ENCODE results near the gene KLHL9.

Gene KLHL9

DNA sequence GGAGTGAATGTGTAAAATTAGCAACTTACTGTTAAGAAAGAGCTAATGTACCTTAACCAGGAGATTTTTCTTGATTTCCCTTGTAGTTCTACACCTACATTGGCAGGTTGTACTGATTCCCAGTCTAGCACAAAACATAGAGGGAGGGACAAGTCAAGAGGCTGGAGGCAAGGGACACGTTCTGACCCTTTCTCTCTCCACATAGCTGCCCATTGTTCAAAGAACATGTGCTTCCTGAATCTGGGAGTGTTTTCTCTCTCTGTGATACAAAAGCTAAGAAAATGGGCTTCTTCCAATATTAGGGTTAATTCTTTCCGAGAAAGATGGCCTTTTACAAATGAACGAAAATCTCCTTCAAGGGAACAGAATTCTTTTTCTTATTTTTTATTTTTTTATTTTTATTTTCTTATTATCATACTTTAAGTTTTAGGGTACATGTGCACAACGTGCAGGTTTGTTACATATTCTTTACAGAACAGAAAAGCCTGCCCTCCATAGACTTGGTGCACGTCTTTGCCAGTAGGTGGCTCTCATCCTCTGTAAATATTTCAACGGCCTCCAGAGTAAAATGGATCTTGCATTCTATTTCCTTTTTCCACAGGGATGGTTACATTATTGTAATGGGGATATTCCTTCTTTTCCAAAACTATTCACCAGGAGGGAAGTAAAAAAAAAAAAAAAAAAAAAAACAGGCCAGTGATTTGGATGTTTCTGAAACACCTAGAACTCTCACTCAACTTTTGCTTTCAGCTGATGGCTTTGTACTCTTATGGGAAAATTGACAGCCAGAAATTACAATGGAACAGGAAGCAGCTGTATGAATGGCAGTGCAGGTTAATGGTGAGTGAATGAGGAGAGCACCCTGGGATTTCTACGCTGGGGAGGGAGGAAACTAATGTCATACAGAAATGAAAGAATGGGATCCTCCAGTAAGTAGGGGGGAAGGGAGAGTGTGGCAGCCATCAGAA, 17.0 kb downstream of the KLHL9 start:
- no peak for DNase-seq (ENCODE audit: low read depth)

DNA sequence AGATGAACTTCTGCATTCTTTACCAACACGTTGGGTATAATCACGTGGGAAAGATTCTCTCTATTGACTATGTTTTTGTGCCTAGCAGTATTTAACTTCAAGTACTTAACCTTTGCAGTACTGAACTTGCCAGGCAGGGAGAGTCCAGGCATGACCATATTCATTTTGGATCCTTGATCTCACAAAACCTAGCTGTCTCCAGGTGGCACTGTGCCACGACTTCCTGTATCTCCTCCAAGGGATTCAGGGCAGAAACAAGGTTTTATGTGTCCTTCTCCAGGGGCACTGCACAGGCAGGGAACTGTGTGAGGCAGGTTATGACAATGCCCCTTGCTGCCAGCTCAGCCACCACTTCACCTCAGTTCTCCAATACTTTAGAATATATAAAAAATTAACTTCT, 18.3 kb downstream of the KLHL9 start:
- DNase-seq (ENCODE audit: low read depth) = no peak

DNA sequence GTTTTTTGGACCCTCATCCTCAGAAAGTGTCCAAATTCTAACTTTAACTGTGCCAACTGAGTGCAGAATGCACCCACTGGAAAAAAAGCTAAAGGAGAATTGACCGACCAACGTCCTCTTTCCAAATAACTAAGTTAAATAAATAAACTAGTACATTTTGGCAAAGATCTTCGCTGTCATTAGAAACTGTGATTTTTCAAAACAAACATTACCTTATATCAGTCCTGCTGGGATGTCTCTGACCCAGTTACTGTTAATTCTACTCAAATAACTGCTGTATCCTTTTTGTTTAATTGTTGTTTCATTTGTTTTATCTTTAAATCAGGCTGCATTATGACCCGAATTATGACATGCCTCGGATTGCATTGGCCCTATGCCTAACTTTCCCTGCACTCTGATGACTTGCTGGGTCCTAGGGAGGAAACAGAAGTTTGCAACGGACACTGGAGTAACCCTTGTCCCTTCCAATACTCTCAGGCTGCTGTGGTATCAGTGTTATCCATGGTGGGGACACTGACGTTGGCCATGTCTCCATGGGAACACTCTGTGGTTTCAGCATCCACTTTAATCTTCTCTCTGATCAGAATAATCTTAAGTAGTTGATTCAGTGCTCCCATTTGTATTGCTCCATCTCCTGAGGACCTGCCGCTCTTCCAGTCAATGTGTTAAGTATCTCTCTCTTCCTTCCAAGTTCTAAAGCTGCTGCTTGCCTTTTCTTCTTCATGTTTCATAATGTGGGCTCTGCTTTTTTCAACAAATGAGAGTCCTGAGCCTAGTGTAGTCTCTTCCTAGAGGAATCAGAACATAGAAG, 19.0 kb downstream of the KLHL9 start:
- DNase-seq (ENCODE audit: low read depth) = no peak

DNA sequence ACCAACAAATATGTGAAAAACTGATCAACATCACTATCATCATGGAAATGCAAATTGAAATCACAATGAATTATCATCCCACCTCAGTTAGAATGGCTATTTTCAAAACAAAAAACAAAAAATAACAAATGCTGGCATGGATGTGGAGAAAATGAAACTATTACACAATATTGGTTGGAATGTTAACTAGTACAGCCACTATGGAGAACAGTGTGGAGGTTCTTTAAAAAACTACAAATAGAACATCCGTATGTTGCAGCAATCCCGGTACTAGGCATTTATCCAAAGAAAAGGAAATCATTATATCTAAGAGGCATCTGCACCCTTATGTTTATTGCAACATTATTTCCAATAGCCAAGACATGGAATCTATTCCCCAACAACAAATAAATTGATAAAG, 21.1 kb downstream of the KLHL9 start:
- DNase-seq (ENCODE audit: low read depth) = no peak

DNA sequence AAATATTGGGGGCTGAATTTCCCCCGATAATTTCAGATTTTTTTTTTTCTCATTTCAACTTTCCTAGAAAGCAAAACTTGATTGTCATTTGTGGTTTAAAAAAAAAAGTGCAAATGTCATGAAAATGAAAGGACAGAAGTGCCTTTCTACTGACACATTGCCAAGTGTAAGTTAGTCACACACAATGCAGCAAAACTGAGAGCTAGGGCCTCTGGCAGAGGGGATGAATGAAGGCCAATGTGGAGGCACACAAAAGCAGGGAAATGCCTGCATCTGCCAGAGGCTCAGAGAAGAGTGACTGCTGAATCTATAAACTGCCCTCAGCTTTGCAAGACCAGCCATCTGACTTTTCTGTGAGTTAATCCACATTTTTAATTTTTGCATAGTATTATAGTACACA, 23.3 kb downstream of the KLHL9 start:
- no peak for DNase-seq (ENCODE audit: low read depth)

DNA sequence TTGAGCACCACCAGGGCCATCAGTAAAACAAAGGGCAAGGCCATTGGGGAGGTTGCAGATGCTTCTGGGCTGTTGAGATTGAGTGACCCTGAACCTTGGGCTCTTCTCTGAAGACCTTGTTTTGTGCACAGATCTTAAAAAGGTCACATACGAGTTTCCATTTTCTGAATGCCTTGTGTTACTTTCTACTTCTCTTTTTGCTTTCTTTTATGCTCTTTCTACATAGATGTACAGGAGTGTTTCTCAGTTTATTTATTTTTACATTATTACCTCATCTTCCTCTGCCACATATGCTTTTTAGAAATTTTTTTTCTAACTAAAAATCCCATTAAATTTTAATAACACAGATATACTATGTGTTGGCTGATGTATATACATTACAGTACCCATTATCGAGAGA, 30.0 kb downstream of the KLHL9 start, which contains the start of gene IFNA5:
TSS of gene IFNA5 (minus strand) at position 101 of the 400 bp plus-strand sequence. CDS start at position 44, 57 bp downstream.
- DNase-seq (ENCODE audit: low read depth) = no peak

DNA sequence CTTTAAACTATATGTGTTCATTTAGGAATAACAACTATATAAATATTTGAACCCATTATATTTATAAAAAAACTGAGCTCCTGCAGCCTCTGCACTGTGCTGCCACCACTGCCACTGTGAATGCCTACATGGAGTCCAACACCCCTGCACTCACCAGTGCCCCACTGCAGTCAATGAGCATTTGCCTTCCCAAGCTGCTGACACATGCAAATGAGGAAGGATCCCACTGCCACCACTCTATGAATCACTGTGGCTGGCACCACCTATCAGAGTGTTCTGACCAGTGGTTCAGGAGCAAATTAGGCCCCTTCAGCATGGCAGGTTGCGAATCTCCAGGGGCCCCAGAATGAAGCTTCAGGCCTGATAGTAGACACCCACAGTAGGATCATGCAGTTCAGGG, 39.2 kb downstream of the KLHL9 start:
- no peak for DNase-seq (ENCODE audit: low read depth)

DNA sequence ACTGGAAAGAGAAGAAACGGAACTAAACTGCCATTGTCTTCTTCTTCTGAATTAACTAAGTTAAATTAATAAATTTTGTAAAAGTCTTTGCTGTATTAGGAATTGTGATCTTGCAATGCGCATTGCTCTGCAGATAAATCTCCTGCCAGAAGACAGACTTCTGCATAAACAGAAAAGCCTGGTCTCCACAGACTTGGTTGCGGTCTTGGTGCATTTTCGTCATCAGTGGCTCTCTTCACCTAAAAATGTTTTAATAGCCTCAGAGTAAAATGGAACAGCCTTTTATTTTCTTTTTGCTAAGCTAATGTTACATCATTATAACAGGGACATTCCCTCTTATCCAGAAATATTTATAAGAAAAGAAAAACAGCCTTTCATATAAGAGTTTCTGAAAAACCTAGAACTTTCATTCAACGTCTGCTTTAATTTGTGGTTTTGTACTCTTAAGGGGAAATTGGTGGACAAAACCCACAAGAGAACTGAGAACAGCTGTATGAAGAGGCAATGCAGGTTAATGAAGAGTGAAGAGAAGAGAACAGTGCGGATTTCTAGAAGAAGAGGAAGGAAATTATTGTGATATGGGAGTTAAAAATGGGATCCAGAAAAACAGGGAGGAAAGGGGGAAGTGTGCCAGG, 40.2 kb downstream of the KLHL9 start:
- no peak for DNase-seq (ENCODE audit: low read depth)

DNA sequence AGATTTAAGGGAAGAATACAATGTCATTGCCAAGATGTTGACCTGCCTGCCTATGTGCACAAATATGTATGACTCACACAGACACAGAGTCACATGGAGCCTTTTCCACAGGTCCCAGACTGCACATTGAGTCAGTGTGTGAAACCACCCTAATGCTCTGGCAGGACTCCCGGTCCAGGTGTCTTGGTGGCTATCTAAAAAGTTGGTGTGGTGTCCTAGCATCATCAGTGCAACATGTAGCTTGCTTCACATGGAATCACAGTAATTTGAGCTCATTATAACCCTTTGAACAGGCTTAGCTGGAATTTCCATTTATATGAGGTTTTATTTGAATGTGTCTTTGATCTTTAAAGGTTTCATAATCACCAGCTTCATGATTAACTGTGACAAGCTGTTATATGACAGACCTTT, 40.8 kb downstream of the KLHL9 start:
- DNase-seq (ENCODE audit: low read depth) = no peak

DNA sequence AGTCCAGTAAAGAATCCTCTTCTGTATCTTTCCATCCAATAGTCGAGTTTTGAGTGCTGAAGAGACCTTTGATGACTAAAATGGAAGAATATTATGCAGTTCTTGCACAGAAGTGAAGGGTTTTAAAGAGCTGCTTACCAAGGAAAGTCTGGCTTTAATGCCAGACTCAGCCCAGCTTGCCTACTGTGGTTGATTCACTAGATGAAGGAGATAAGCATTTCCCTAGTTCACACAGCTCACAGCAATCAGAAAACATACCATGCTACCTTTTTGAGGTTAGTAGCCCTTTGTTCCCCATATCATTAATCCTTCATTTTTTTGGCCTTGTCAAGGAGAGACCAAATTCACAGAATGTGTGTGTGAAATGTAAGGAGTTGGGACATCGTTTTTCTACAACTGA, 45.4 kb downstream of the KLHL9 start:
- DNase-seq (ENCODE audit: low read depth) = no peak

DNA sequence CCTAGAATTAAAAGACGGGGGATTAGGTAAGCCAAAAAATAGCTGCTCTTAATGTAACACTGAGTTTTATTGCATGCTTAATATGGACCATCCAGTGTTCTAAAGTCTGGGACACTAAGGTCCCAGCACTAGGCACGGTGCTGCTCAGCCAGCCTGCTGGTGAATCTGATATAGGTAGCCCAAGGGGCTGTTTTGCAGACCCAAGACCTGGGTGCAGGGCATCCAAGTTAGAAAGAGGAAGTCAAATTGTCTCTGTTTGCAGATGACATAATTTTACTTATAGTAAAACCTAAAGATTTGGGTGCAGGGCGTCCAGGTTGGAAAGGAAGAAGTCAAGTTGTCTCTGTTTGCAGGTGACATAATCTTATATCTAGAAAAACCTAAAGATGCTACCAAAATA, 47.9 kb downstream of the KLHL9 start:
- DNase-seq (ENCODE audit: low read depth) = no peak

DNA sequence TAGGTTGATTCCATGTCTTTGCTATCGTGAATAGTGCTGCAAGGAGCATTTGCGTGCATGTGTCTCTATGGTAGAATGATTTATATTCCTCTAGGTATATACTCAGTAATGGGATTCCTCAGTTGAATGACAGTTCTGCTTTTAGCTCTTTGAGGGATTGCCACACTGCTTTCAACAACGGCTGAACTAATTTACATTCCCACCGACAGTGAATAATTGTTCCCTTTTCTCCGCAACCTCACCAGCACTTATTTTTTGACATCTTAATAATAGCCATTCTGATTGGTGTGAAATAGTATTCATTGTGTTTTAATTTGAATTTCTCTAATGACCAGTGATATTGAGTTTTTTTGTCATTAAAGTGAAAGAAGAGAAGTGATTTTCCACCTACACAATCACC, 48.5 kb downstream of the KLHL9 start:
- no peak for DNase-seq (ENCODE audit: low read depth)

DNA sequence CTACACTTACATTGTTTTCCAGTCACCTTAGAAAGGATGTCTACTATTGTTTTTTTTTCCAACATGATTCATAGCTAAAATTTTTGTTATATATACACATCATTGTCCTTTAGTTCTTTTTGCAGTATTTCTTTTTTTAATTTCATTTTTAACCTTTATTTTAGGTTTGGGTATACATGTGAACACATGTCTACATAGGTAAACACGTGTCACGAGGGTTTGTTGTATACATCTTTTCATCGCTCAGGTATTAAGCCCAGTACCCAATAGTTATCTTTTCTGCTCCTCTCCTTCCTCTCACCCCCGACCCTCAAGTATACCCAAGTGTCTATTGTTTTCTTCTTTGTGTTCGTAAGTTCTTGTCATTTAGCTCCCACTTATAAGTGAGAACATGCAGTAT, 49.1 kb downstream of the KLHL9 start:
- no peak for DNase-seq (ENCODE audit: low read depth)

DNA sequence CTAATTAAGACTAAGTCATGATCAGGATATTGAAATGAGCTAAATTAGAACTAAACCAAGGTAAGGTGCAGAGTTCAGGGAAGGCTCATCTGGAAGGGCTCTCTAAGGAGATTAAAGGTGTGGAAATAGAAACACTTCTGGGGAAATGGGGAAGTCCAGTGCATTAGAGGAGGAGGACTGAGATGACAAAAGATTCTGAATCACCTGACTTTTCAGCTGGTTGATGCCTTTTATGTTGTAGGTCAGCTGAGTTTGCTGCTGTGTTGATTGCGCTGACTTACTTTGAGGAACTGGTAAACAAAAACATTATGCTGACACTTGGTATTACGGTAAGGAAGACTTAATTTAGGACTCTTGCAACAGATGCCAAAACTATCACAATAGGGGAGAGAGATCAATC, 53.9 kb downstream of the KLHL9 start:
- no peak for DNase-seq (ENCODE audit: low read depth)

Measured in stimulated activated CD8-positive, alpha-beta memory T cell treated with anti-CD3 and anti-CD28 coated beads, Interleukin-12 subunit alpha, Interleukin-12 subunit beta, amount 100 ng/mL, for 1 hour (primary cell).